ENCODE data around the gene RNF34. TPM values are rescaled to one million over a fixed set of nuclear protein-coding genes. Genes with fewer than 3 reads are reported as not detected.

RNF34 gene
- total RNA-seq, 1 experiment from 2014 or later: 53.6 TPM

GRCh38 chr12:121424624-121424975, 24.7 kb downstream of the RNF34 start:
- H3K4me3 Mint-ChIP-seq: no peak overlapping the region
- TF ChIP-seq HMGXB4 (CRISPR knock-in tag; IDR thresholded peaks at IDR 0.05): no peak
- no peak for TF ChIP-seq NFE2L1 (CRISPR knock-in tag; IDR thresholded peaks at IDR 0.05)
- no peak for TF ChIP-seq SMAD4 (CRISPR knock-in tag; IDR thresholded peaks at IDR 0.05)
- TF ChIP-seq, protein P1, sequence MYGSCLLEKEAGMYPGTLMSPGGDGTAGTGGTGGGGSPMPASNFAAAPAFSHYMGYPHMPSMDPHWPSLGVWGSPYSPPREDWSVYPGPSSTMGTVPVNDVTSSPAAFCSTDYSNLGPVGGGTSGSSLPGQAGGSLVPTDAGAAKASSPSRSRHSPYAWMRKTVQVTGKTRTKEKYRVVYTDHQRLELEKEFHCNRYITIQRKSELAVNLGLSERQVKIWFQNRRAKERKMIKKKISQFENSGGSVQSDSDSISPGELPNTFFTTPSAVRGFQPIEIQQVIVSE (CRISPR knock-in tag; IDR thresholded peaks at IDR 0.05; ENCODE audit: borderline replicate concordance): no peak
- TF ChIP-seq, protein P2, sequence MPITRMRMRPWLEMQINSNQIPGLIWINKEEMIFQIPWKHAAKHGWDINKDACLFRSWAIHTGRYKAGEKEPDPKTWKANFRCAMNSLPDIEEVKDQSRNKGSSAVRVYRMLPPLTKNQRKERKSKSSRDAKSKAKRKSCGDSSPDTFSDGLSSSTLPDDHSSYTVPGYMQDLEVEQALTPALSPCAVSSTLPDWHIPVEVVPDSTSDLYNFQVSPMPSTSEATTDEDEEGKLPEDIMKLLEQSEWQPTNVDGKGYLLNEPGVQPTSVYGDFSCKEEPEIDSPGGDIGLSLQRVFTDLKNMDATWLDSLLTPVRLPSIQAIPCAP (CRISPR knock-in tag; IDR thresholded peaks at IDR 0.05): no peak
- H3K27ac Mint-ChIP-seq: no peak overlapping the region
- H3K36me3 Mint-ChIP-seq: peaks cover 80% of the 10 kb centered on the region
- ChIA-PET POLR2A (no interaction called here), CTCF (interaction anchor here (4.5 kb wide), 1 partner anchor 18 kb away, joined by 22 read pairs; no protein-coding TSS in a partner anchor)
- no peaks in the 10 kb centered on the region for H3K4me1 Mint-ChIP-seq
- no peak for ATAC-seq
- H3K9me3 Mint-ChIP-seq: no peaks in the 10 kb centered on the region
- DNase-seq (ENCODE audit: low spot score): no peak
- H3K27me3 Mint-ChIP-seq (ENCODE audit: low read depth): no peaks in the 10 kb centered on the region

GRCh38 chr12:121427556-121428050, 27.7 kb downstream of the RNF34 start:
- no peak for DNase-seq (ENCODE audit: low spot score)
- no peak overlapping the region for H3K27ac Mint-ChIP-seq
- H3K4me1 Mint-ChIP-seq: no peaks in the 10 kb centered on the region
- H3K4me3 Mint-ChIP-seq: no peak overlapping the region
- TF ChIP-seq RELA (CRISPR knock-in tag; IDR thresholded peaks at IDR 0.05; ENCODE audit: borderline replicate concordance): no peak
- ChIA-PET POLR2A (no interaction called here), CTCF (interaction anchor here (1.1 kb wide), 1 partner anchor 14 kb away, joined by 3 read pairs; no protein-coding TSS in a partner anchor)
- no peaks in the 10 kb centered on the region for H3K27me3 Mint-ChIP-seq (ENCODE audit: low read depth)
- no peaks in the 10 kb centered on the region for H3K9me3 Mint-ChIP-seq
- peaks cover 83% of the 10 kb centered on the region for H3K36me3 Mint-ChIP-seq
- no peak for ATAC-seq

- no peak for DNase-seq (ENCODE audit: low spot score)
- no peak overlapping the region for H3K4me3 Mint-ChIP-seq
- peaks cover 85% of the 10 kb centered on the region for H3K36me3 Mint-ChIP-seq
- no peak overlapping the region for H3K27ac Mint-ChIP-seq
- no peaks in the 10 kb centered on the region for H3K4me1 Mint-ChIP-seq
- ATAC-seq: no peak
- H3K9me3 Mint-ChIP-seq: no peaks in the 10 kb centered on the region
- ChIA-PET POLR2A (interaction anchor here (1.2 kb wide), 1 partner anchor 28 kb away, joined by 3 read pairs; no protein-coding TSS in a partner anchor), CTCF (no interaction called here)
- TF ChIP-seq SMAD4 (CRISPR knock-in tag; IDR thresholded peaks at IDR 0.05): no peak
- TF ChIP-seq CREM (CRISPR knock-in tag; IDR thresholded peaks at IDR 0.05): no peak
- TF ChIP-seq TEAD4 (CRISPR knock-in tag; IDR thresholded peaks at IDR 0.05): no peak
- TF ChIP-seq ZNF671 (CRISPR knock-in tag; IDR thresholded peaks at IDR 0.05): no peak
- no peak for TF ChIP-seq OVOL2 (CRISPR knock-in tag; IDR thresholded peaks at IDR 0.05; ENCODE audit: borderline replicate concordance)
- H3K27me3 Mint-ChIP-seq (ENCODE audit: low read depth): no peaks in the 10 kb centered on the region
Observed at GRCh38 chr12:121428883-121429282, 29.0 kb downstream of the RNF34 start.

- peaks cover 82% of the 10 kb centered on the region for H3K36me3 Mint-ChIP-seq
- POLR2A ChIA-PET: no interaction called here
- TF ChIP-seq FOXP1 (CRISPR knock-in tag; IDR thresholded peaks at IDR 0.05; ENCODE audit: borderline replicate concordance) (no peak), ZMAT4 (CRISPR knock-in tag; IDR thresholded peaks at IDR 0.05) (no peak), FOXK1 (CRISPR knock-in tag; IDR thresholded peaks at IDR 0.05) (no peak), CREB1 (CRISPR knock-in tag; IDR thresholded peaks at IDR 0.05) (no peak), SMAD4 (CRISPR knock-in tag; IDR thresholded peaks at IDR 0.05) (no peak), ATF1 (CRISPR knock-in tag; IDR thresholded peaks at IDR 0.05) (no peak), NFYB (CRISPR knock-in tag; conservative IDR thresholded peaks at IDR 0.05; ENCODE audit: low read depth) (no peak), PRRX2 (CRISPR knock-in tag; IDR thresholded peaks at IDR 0.05) (no peak), ATF2 (CRISPR knock-in tag; IDR thresholded peaks at IDR 0.05; ENCODE audit: borderline replicate concordance, low read depth) (no peak), NR3C1 (CRISPR knock-in tag; conservative IDR thresholded peaks at IDR 0.05; ENCODE audit: low read depth) (no peak)
Observed at GRCh38 chr12:121430833-121431415, 31.0 kb downstream of the RNF34 start.

More at GRCh38 chr12:121430833-121431415, 31.0 kb downstream of the RNF34 start:
- H3K4me1 Mint-ChIP-seq: no peaks in the 10 kb centered on the region
- ATAC-seq (no peak), DNase-seq (ENCODE audit: low spot score) (no peak)
- H3K27ac Mint-ChIP-seq: no peak overlapping the region
- H3K4me3 Mint-ChIP-seq: no peak overlapping the region
- no peaks in the 10 kb centered on the region for H3K9me3 Mint-ChIP-seq
- CTCF ChIA-PET: interaction anchor here (3.2 kb wide), 1 partner anchor 11 kb away, joined by 16 read pairs; no protein-coding TSS in a partner anchor
- H3K27me3 Mint-ChIP-seq (ENCODE audit: low read depth): no peaks in the 10 kb centered on the region

All from WTC11 (cell line).